CD4-positive, alpha-beta T cell treated with Interleukin-6 for 4 hours (primary cell): ENCODE measurements around the gene FBXL15.

Experiments
- DNase-seq: peaks from one replicate; pipeline ENCODE4 v3.0.0-alpha.2; 2020; ENCODE audit warnings: mixed read lengths

Gene FBXL15

DNA sequence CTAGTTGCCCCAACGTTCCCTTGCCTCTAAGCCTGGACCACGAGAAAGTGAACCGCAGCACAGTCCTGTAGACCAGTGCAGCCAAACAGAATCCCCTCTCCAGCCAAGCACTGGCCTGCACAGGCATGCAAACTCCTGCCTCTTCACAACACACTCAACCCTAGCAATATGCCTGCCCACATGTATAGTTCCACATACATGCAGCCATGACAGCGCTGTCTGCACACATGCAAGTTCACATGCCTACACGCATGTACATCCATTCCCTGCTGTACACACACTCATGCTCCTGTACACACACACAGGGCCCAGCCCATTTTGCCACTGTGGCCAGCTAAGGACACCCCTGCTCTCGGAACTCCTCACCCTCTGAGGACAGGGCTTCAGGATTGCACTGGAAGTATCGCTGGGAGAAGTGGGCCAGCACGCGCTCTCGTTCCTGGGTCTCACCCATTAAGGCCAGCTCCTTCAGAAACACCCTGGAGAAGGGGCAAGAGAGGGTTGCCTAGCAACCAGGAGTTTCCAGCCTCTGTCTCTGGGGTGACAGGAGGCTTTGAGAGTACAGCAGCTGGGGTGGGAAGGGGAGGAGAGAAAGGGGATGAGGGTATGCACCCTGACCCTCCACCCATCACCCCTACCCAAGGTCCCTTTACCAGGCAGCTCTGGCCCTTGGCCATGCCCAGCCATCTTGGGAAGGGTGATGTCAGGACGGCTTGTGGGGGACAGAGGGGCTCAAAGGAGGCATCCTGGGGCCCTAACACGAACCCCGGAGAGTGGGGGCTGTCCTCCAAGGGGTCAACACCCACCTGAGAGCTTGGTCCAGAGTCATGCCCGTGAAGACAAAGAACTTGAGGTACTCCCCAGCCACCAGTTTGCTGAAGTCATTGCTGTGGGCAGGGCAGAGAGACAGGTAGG lies 9.0 kb upstream of the FBXL15 start:
- no peak for DNase-seq

DNA sequence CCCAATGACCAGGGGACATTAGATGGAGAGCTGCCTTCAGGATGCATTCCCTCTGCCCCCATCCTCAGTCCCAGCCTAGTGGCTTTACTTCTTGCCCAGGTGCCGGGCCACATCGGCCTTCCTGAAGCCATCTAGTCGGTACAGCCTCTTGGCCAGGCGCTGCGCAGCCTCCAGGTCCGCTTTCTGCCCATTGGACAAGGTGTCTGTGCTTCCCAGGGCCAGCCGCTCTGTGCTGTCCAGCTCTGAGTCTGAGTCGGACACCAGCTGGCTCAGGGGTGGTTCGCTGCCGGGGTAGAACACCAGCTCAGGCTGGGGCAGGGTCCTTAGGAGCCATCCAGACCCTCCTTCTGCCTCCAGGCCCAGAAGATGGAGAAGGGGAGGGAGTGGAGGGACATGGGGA lies 8.3 kb upstream of the FBXL15 start:
- DNase-seq = no peak

DNA sequence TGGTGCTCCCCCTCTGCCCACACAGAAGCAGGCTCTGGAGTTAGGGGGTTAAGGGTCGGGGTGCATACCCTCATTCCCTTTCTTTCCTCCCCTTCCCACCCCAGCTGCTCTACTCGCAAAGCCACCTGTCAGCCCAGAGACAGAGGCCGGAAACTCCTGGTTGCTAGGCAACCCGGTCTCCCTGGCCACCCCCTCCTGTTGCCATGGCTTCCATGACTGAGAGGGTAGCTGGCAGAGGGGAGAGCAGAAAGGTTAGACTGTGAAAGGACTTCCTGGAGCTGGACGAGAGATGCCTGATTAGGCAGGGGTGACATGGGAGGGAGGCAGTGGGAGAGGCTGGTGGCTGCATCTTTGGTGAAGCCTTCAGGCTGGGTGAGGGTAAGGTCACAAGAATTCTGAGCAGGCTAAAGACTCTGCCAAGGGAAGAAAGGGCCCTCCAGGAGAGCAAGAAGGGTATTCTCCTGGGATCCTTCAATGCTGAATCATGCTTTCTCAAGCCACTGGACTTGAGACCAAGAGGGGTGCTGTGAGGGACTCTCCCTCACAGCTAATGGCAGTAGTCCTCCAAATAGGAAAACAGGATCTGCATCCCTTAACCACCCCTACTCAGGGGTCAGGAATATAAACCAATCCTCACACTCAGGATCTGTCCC lies 7.5 kb upstream of the FBXL15 start:
- DNase-seq = peak; percentile 57

DNA sequence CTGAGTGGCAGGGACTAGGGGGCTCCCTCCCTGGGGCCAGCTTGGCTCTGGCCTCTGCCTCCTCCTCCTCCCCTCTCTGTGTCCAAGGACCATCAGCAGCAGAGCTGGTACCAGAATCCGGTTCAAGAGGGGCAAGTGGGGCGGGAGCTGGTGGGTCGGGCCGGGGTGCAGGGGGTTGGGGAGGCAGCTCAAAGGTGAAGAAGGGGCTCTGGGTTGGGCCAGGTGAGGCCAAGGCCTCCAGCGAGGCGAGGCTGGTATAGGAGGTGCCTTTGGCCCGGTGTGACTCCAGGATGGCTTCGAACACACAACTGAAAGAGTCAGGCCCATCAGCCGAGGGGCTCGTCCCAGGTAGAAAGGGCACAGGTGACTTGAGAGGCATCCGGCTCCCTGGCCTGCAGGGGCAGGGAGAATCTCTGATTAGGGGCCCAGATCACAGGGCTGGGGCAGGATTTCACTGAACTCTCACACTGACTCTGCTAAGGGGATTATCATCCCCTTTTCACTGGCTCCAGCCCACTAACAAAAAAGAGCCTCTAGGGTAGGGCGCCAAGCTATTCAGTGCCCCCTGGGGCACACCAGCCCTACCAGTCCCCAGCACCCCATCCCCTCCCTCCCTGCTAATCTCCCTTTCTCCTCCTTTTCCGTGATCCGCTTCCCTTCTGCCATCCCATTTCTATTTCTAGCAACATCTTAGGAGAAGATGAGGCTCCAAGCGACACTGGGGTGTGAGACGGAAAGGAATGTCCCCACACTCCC lies 6.7 kb upstream of the FBXL15 start:
- DNase-seq = no peak

DNA sequence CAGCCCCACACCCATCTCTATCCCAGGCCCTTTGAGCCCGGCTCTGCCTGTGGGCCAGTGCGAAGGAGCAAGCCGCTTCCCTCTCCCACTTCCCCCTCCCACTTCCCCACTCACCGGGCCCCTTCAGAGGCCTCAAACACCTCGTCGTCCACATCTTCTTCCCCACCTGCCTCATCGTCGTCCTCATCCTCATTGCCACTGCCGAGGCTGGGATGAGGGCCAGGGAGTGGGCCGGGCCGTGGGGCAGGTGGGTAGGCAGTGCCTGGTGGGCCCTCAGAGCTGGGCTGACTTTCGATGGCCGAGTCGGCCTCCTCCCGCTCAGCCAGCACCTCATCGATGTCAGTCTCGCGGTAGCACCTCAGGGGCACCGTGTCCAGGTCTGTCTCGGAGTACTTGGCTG lies 5.9 kb upstream of the FBXL15 start:
- DNase-seq = no peak

DNA sequence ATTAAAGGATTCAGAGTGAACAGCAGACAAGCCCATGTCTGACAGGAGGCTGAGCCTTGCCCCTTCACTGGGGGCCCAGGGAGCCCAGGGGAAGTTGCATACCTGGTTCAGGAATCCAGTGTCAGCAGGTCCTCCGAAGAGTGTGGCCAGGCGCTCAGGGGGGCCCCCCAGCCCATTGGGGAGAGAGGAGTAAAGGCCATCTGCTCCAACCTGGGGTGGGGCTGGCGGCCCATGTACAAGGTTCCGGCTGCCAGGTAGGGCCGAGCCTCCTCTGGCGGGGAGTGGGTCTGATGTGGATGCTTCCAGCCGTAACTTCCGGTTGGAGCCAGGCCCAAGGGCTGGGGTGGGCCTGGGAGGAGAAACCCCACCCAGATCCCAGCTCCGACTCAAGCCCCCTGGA lies 4.4 kb upstream of the FBXL15 start:
- no peak for DNase-seq

DNA sequence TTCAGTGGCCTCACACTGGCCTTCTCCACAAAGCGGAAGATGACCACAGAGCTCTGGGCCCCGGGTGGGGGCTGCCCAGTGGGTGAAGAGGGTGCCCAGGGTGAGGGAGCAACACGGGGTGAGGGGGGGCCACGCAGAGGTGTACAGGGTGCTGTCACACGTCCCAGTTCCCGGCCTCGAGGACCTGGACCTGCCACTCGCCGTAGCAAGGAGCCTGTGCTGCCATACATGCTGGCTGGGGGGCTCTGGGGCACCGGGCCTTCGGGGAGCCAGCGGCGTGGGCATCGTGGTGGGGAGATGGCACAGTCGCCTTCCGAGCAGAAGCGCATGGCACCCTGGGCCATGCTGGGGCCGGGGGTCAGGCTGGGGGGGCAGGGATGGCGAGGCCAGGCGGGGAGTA lies 3.9 kb upstream of the FBXL15 start:
- no peak for DNase-seq

DNA sequence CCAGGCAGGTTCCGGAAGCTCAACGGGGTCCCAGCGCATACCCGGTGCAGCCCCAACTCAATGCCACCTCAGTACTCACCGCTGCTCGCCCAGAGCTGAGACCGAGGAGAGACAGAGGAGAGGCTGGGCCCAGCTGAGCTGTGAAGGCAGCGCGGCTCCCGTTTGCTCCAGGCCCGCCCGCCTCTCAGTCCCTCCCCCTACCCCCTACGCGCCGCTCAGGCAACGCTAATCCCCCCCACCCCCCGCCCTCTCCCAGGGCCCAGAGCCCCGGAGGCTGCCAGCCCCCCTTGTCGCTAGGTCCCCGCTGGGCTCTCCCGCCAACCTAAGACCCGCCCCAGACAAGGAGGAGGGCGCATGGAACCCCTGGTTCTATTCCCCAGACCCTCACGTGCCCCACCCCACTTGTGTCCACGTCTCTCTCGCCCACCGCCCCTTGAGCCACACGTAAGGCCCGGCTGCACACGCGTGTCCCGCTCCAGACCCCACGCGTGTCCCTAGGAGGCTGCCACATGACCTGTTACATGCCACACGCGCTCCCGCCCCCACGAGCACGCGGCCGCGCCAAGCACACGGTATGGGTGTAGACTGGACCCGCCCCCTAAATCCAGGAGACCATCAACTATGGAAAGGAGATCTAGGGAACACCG lies 1.9 kb upstream of the FBXL15 start, which contains the start of gene PSD:
PSD (minus strand) TSS at position 164 of the 647 bp plus-strand sequence. CDS start 1,747 bp downstream, outside the sequence.
- no peak for DNase-seq

DNA sequence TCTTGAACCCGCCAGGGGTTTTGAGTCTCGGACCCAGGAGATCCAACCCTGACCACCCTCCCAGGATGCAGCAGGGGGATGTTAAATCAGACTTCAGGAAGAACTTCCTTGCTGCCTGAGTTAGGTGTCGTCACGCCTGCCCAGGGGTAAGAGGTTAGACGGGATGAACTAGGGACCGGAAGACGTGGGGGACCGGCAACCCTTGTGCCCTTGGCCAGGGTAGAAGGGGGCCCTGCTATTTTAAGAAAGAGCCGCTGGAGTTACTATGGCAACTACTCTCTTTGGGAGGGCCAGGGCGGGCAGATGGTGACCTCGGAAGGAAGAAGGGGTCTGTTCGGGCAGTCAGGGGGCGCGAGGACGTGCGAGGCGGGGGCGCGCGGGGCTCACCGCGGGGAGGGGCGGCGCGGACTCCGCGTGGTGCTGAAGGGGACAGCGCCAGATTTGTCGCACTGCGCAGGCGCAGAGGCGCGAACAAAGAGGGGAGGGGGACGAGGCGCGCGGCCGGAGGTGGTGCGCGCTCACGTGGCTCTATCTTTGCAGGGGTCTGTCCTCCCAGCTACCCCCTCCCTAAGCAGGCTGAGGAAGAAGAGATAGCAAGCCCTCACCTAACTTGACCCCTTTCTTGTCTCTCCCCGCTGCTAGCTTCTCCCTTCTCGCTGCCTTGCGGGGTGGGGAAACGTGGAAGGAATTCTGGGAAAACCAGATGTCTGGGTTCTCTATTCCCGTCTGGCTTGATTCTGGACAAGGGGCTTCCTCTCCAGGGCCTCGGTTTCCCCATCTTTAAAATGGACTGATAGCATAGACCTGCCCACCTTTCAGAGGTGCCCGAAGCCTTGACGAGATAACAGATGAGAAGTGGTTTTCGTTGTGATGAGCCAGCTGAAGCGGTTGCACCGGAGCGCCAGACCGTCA lies 1.1 kb upstream of the FBXL15 start:
- DNase-seq = peak; percentile 74

DNA sequence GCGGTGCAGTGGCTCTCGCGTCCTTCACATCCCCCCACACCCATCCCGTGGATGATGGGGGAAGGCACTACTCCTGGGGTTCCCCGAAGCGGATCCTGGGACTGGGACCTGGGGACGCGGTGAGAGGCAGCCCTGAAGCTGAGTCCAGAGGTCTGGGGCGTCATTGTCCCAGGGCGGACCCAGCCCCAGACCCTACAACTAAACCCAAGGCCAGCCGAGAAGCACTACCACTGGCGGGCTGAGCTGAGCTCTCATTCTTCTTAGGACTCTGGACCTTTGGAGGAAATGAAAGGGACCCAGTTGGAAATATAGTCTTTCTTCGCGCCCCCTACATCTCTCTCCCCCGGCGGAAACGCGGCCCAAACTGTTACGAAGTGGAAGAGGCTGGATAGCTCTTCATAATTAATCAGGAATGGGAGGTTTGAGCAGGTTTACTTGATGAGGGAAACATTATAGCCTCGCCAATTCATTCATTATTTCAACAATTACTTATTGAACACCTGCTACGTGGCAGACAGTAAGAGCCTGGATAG lies 389 bp upstream of the FBXL15 start:
- DNase-seq = no peak

DNA sequence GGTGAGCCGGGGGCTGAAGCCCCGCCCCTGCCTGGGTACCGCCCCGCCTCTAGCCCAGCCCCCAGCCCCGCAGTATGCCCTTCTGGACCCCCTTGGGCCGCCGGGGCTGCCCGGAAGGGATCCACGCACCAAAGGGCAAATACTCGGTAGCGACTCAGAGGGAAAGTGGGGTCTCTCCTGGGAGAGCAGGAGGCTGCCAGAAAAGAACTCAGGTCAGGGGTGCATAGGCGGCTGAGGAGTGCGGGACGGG lies 796 bp downstream of the FBXL15 start:
- no peak for DNase-seq

DNA sequence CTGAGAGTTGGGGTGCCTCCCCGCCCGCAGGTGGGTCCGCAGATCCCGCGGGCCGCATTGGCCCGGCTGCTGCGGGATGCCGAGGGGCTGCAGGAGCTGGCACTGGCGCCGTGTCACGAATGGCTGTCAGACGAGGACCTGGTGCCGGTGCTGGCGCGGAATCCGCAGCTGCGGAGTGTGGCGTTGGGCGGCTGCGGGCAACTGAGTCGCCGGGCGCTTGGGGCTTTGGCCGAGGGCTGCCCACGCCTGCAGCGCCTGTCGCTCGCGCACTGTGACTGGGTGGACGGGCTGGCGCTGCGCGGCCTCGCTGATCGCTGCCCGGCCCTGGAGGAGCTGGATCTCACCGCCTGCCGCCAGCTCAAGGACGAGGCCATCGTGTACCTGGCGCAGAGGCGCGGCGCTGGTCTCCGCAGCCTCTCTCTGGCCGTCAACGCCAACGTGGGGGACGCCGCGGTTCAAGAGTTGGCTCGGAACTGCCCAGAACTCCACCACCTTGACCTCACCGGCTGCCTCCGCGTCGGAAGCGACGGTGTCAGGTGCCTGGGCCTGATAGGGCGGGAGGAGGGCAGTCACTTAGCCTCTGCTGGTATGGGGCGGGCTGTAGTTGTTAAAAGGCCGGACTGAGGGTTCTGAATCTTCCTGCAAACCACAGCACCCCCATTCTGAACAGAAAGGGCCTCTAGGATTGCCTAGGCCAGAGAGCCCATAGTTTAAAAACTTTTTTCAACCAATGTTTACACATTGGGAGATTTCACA lies 1.3 kb downstream of the FBXL15 start:
- DNase-seq = peak; percentile 28

DNA sequence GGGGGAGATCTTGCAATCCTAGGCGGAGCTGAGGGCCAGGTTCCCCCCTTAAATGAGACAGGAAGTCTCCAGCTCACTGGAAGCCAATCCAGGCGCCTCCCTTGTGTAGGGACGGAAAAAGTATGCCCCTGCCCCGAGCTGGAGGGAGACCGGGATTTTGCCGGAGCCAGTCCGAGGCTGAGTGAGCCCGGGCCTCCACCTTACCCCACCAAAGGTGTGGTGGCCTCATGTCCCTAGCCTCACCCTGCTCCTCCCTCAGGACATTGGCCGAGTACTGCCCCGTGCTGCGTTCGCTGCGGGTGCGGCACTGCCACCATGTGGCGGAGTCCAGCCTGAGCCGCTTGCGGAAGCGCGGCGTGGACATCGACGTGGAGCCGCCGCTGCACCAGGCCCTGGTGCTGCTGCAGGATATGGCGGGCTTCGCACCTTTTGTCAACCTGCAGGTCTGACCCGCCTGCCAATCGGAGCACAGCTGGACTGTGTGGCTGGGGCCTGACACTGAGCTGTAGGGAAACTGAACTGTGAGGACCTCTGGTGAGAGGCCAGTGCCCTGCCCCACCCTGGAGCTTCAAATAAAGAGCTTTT lies 2.0 kb downstream of the FBXL15 start:
- peak; percentile 59 for DNase-seq

DNA sequence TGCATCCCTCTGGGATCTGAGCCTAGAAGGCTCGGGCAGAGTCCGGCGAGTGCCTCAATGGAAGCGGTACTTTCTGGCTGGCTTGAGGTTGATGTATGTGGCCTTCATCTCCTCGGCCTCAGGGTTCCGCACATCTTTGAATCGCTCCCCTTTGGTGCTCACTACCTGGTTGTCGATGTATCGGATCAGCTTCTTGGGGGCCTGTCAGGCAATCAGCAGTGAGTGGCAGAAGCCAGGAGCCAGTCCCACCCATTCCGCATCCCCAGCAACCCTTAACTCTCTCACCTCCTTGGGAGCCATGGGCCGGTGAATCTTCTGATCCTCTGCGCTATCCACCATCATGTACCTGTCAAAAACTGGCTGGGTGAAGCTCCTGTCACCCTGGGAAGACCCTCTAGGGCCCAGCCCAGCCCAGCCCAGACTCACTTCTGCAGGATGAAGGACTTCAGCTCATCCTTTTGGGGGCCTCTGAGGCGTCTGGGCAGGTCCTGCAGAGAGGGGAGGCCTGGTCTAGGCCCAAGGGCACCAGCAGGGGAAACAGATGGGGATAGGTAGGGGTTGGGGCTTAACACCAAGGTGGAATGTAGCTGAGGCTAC lies 2.8 kb downstream of the FBXL15 start:
- DNase-seq = no peak

DNA sequence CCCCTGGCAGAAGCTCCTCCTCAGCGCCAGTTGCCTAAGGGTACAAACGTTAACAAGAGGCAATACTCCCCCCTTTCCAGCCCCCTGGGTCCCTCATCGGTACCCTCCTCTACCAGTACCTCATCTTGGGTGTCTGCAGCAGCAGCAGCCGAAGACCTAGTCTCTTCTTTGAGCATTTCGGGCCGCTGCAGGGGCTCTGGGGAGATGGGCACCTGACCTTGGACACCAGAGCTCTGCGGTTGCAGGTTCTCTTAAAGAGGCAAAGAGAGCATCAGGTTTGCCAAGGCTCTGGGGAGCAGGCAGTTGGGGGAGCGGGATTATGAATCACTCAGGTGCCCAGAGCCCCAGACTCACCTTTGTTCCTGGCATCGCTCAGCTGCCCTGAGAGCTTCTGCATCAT lies 3.5 kb downstream of the FBXL15 start:
- DNase-seq = no peak

DNA sequence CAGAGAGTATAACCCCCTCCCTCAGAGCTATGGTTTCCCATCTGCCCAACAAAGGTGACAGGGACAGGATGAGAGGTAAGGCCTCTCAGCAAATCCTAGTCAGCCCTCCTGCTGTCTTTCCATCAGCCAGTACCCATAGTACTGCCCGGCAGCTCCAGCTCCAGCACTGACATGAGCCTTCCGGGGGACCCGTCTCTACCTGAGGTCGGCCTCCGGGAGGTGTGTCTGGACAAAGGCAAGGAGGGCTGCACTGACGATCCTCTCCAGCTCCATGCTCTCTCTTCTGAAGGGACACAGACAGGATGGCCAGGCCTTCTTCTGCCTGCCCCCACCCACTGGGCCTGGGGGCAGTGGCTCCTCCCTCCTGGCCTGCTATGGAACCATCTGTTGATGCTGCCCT lies 4.3 kb downstream of the FBXL15 start:
- DNase-seq = no peak

DNA sequence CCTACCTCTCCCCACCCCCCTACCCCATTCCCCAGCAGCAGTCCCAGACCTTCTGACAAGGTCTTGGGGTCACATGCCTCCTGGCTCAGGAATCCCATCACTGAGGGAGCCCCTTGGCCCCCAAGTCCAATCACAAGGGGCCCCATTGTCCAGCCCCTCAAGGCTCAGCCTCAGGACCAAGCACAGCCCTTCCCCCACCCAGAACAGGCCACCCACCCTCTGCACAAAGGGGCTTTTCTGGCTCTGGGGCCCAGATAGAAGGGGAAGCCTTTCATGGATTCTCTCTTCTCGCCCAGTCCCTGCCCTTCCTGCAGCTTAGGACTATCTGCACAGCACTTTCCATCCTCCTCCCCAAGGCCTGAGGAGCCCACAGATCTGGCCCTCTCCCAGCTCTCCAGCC lies 4.8 kb downstream of the FBXL15 start:
- no peak for DNase-seq

DNA sequence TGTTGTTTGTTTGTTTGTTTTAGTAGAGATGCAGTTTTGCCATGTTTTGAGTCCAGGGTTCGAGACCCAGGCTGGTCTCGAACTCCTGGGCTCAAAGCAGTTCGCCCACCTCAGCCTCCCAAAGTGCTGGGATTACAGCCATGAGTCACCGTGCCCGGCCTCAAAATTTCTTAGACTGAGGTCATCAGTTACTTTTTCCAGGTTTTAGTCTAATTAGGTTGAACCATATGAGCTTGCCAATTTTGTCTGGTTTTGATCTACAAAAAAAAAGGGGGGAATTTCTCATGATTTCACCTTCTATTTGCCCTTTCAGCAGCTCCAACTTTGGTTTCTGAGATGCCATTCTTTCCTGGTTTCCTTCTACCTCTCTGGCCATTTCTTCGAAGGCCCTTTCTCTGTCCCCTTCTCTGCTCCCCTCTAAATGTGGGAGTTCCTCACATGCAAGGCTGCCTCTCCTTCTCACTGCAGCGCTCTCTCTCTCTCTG lies 6.2 kb downstream of the FBXL15 start:
- no peak for DNase-seq

DNA sequence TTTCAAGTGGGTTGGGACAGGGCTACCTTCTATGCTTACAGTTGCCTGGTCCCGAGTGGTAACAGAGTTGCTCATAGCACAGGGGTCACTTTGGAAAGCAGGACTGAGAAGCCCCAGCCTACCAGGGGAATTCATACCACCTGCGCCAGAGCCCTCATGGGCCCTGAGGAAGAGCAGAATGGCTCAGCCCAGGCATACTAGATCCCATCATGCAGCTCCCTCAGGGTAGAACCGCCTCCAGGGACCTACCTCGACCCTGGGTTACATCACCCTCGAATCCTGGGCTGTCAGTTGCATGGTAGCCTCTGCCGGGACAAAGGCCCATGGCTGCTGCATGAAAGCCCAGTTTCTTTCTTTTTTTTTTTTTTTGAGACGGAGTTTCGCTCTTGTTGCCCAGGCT lies 8.8 kb downstream of the FBXL15 start:
- DNase-seq = no peak

DNA sequence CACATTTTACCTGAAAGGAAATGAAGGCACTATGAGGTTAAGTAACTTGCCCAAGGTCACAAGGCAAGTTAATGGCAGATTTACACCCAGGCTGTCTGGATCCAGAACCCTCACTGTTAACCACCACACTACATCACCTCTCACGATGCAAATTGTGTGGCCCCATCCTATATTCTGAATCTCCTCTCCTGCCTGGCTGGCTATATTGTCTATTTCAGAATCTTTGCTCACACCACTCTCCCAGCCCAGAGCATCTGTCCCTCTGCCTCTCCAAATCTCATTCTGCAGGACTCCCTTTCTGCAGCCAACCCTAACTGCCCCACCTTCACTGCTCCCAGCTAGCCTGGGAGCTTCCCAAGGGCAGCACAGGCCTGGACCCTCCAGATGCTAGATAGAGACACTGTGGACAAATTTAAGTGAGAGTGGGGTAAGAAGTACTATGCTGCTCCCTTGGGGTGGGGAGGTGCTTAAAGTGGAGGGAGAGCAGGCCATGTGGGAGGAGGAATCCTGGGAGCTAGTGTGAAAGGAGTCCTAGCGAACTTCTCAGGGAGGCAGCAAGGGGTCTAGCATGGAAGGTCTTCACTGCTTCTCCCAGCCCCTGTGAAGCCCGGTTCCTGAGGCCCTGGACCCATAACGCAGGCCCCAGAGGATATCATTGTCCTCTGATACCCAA lies 11.0 kb downstream of the FBXL15 start:
- no peak for DNase-seq
